Measurements from ENCODE around the gene PGAM5. TPM values are rescaled to one million over a fixed set of nuclear protein-coding genes. Genes with fewer than 3 reads are reported as not detected.
A peak's percentile ranks its signal among the peaks of the same experiment; 100 is the strongest.

PGAM5 gene
- polyA plus RNA-seq, 2 of the 4 experiments (the other 2 are of a cell fraction) = 29.3 to 51.3 TPM

DNA sequence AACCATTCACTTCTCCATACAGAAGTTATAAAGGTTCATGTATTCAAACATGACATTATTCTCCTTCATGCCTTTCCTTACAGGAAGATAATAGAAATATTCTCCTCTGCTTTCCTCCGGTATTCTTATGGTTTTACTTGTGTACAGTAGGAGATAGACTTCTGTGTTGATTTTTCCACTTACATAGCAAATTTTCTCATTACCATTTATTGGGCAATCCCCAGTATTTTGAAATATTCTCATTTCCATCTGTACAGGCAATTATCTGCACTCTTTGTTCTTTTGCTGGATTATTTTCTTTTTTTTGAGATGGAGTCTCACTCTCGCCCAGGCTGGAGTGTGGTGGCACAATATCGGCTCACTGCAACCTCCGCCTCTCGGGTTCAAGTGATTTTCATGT is 12.3 kb upstream of the PGAM5 start (continued):
- TF ChIP-seq, protein P1, sequence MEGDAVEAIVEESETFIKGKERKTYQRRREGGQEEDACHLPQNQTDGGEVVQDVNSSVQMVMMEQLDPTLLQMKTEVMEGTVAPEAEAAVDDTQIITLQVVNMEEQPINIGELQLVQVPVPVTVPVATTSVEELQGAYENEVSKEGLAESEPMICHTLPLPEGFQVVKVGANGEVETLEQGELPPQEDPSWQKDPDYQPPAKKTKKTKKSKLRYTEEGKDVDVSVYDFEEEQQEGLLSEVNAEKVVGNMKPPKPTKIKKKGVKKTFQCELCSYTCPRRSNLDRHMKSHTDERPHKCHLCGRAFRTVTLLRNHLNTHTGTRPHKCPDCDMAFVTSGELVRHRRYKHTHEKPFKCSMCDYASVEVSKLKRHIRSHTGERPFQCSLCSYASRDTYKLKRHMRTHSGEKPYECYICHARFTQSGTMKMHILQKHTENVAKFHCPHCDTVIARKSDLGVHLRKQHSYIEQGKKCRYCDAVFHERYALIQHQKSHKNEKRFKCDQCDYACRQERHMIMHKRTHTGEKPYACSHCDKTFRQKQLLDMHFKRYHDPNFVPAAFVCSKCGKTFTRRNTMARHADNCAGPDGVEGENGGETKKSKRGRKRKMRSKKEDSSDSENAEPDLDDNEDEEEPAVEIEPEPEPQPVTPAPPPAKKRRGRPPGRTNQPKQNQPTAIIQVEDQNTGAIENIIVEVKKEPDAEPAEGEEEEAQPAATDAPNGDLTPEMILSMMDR (IDR thresholded peaks at IDR 0.05) = no peak

DNA sequence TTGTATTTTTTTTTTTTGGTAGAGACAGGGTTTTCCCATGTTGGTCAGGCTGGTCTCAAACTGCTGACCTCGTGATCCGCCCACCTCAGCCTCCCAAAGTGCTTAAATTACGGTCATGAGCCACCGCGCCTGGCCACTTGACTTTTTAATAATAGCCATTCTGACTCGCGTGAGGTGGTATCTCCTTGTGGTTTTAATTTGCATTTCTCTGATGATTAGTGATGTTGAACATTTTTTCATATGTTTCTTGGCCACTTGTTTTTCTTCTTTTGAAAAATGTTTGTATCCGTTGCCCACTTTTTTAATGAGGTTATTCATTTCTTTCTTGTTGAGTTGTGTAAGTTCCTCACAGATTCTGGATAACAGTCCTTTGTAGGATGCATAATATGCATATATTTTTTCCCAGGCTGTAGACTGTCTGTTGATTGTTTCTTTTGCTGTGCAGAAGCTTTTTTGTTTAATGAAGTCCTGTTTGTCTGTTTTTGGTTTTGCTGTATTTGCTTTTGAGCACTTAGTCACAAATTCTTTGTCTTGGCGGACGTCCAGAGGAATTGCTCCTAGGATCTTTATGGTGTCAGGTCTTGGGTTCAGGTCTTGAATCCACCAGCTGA is 10.3 kb upstream of the PGAM5 start:
- POLR2A ChIA-PET = interaction anchor here (0.7 kb wide), 1 partner anchor 61 kb away, joined by 5 read pairs; no protein-coding TSS in a partner anchor
- CTCF ChIA-PET = interaction anchor here (1.8 kb wide), 1 partner anchor 8 kb away, joined by 8 read pairs; no protein-coding TSS in a partner anchor
- FAIRE-seq (no peak), ATAC-seq (peak in 1 of 2 experiments; percentile 56; a peak in 3 of 6 replicates), DNase-seq (ENCODE audit: low read depth in 1 of 2, low spot score in 1 of 2) (peak in 1 of 2 experiments; percentile 78)
- peak overlapping the region; percentile 59 for H3K4me2 ChIP-seq
- H3K4me1 ChIP-seq = peaks cover 14% of the 10 kb centered on the region
- H3K9me3 ChIP-seq = no peaks in the 10 kb centered on the region
- 65% methylated on average over 10 of the region's 10 CpGs for WGBS (ENCODE audit: missing lambda C conversion rate)
- no peak overlapping the region for H3K27ac ChIP-seq
- TF ChIP-seq FOSL2 (IDR thresholded peaks at IDR 0.05) (no peak), FOSL2 (CRISPR knock-in tag; IDR thresholded peaks at IDR 0.05) (peak; percentile 46), RNF2 (IDR thresholded peaks at IDR 0.05; ENCODE audit: borderline replicate concordance, low read depth) (no peak)
- no peak overlapping the region for H3K4me3 ChIP-seq

DNA sequence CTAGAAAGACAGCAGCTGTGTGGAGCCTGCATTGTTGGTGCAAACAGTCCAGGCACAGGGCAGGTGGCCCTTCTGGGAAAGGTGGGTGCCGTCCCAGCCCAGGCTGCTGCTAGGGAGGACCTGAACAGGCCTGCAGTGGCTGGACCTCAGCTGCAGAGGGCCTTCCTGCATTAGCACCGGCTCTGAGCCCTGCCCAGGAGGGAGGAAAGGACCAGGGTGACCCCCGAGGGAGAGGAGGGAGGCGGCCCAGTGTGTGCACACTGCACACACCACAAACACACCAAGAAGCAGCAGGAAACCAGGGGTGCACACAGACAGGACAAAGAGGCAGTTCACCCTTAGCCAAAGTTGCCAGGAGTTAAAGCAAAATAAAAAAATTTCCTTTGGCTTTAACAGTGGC is 8.0 kb upstream of the PGAM5 start:
- Histone ChIP-seq H3K4me1 (peaks cover 14% of the 10 kb centered on the region), H3K9me3 (peaks cover 5% of the 10 kb centered on the region; the same call in 2 of the 3 replicates), H3K4me2 (no peak overlapping the region), H3K27ac (no peak overlapping the region), H3K4me3 (no peak overlapping the region)
- WGBS (ENCODE audit: missing lambda C conversion rate) = 53% methylated on average over 4 of the region's 4 CpGs
- FAIRE-seq (no peak), DNase-seq (ENCODE audit: low read depth in 1 of 2, low spot score in 1 of 2) (no peak), ATAC-seq (peak; percentile 79 to 82)
- ChIA-PET POLR2A (interaction anchor here (1.2 kb wide), 1 partner anchor 8 kb away, joined by 3 read pairs; the partner anchor contains the start of gene PGAM5), CTCF (interaction anchor here (1.4 to 2.0 kb wide), 2 partner anchors 10 to 64 kb away, joined by 3 to 5 read pairs; no protein-coding TSS in a partner anchor)
- TF ChIP-seq KDM1A (IDR thresholded peaks at IDR 0.05; ENCODE audit: low read depth) = no peak
- peak in 1 of 2 experiments; percentile 17; a peak in 1 of 5 replicates for TF ChIP-seq RAD21 (conservative IDR thresholded peaks at IDR 0.05 in 1 of 2, IDR thresholded peaks at IDR 0.05 in 1 of 2)

DNA sequence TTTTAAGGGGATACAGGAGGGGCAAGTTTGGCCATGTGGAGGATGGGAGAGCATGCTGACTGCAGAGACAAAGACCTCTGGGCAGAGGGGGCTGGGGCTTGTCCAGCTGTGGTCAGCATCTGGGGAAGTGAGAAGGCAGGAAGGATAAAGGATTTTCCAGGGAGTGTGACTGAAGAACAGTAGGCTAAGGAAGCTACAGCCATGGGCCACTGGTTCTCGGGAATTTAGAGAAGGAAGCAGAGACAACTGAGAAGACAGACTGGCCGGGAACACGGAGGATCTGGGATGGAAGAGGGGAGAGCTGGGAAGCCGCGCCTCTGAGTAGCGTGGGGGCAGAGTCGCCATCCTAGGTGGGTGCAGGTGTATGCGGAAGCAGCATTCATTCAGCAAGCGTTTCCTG is 7.0 kb upstream of the PGAM5 start:
- ATAC-seq (no peak), FAIRE-seq (no peak)

DNA sequence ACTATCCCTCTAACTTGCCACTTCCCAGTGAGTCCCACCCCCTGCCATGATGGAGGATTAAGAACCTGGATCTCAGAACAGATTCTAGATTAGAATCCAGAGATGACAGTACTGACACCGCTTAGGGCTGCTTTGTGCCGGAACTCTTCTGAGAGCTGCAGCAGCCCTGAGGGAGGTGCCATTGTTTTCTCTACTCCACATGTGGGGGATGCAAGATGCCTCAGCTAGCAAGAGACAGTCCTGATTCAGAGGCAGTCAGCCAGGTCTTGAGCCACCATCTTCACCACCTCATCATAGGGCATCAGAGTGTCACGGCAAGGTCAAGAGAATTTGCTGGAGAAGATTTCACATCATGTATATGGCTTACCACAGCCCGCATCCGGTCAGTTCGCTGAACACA is 3.4 kb upstream of the PGAM5 start:
- 100% methylated on average over 6 of the region's 6 CpGs for WGBS (ENCODE audit: missing lambda C conversion rate)
- Histone ChIP-seq H3K4me1 (no peaks in the 10 kb centered on the region), H3K4me2 (no peak overlapping the region), H3K27ac (no peak overlapping the region), H3K4me3 (no peak overlapping the region), H3K9me3 (peaks cover 9% of the 10 kb centered on the region; the same call in 2 of the 3 replicates)
- DNase-seq (ENCODE audit: low read depth in 1 of 2, low spot score in 1 of 2) (no peak), FAIRE-seq (no peak), ATAC-seq (no peak)
- ChIA-PET POLR2A (no interaction called here), CTCF (interaction anchor here (2.4 kb wide), 1 partner anchor 11 kb away, joined by 8 read pairs; no protein-coding TSS in a partner anchor)
- TF ChIP-seq NFE2L2 (conservative IDR thresholded peaks at IDR 0.05; ENCODE audit: low read length) (no peak), MYC (IDR thresholded peaks at IDR 0.05; ENCODE audit: borderline replicate concordance, low read length) (no peak)

More for the DNA sequence above, 7.0 kb upstream of the PGAM5 start:
- no peak overlapping the region for H3K27ac ChIP-seq
- H3K4me3 ChIP-seq = no peak overlapping the region
- no peak overlapping the region for H3K4me2 ChIP-seq
- no peak for DNase-seq (ENCODE audit: low read depth in 1 of 2, low spot score in 1 of 2)
- H3K4me1 ChIP-seq = peaks cover 14% of the 10 kb centered on the region
- 96% methylated on average over 9 of the region's 9 CpGs for WGBS (ENCODE audit: missing lambda C conversion rate)
- CTCF ChIA-PET = interaction anchor here (1.4 to 2.0 kb wide), 2 partner anchors 9 to 65 kb away, joined by 3 to 5 read pairs; no protein-coding TSS in a partner anchor
- POLR2A ChIA-PET = no interaction called here
- H3K9me3 ChIP-seq = peaks cover 9% of the 10 kb centered on the region; the same call in 2 of the 3 replicates
- TF ChIP-seq PHF8 (IDR thresholded peaks at IDR 0.05; ENCODE audit: borderline replicate concordance, low read depth) (no peak), JUN (IDR thresholded peaks at IDR 0.05) (no peak), POLR2AphosphoS2 (conservative IDR thresholded peaks at IDR 0.05; ENCODE audit: low read length) (no peak), RAD21 (conservative IDR thresholded peaks at IDR 0.05 in 1 of 2, IDR thresholded peaks at IDR 0.05 in 1 of 2) (no peak)
